SK-N-SH treated with all-trans-retinoic acid at 6 μM for 48 hours (cell line): ENCODE results near the gene CRP.

Experiments
- ARNTL ChIP-seq: fragments of 450-650 bp; formaldehyde crosslinking; IDR thresholded peaks from 2 replicates; pipeline ENCODE4 v1.5.0; 2020; ENCODE audit warnings: low read depth, mild to moderate bottlenecking, moderate library complexity, borderline replicate concordance
- CSRNP3 ChIP-seq: fragments of 250-450 bp; sonication (Bioruptor Pico); IDR thresholded peaks from 2 replicates; pipeline ENCODE4 v1.5.1; 2021; ENCODE audit warnings: mild to moderate bottlenecking, moderate library complexity
- GLIS3 ChIP-seq: fragments of 250-450 bp; sonication (Bioruptor Pico); IDR thresholded peaks from 2 replicates; pipeline ENCODE4 v1.5.0; 2020; ENCODE audit warnings: mild to moderate bottlenecking, moderate library complexity
- ISL1 ChIP-seq: fragments of 250-450 bp; sonication (Bioruptor Pico); IDR thresholded peaks from 2 replicates; pipeline ENCODE4 v2.1.2; 2022; ENCODE audit warnings: mild to moderate bottlenecking, moderate library complexity
- OSR1 ChIP-seq: fragments of 250-450 bp; sonication (Bioruptor Pico); IDR thresholded peaks from 2 replicates; pipeline ENCODE4 v1.8.0; 2022; ENCODE audit warnings: moderate library complexity, mild to moderate bottlenecking, inconsistent platforms
- TOX ChIP-seq: fragments of 250-450 bp; sonication (Bioruptor Pico); IDR thresholded peaks from 2 replicates; pipeline ENCODE4 v1.8.0; 2021; ENCODE audit warnings: mild to moderate bottlenecking, moderate library complexity, borderline replicate concordance
- ZC3H10 ChIP-seq: fragments of 250-450 bp; sonication (Bioruptor Pico); IDR thresholded peaks from 2 replicates; pipeline ENCODE4 v1.5.1; 2021; ENCODE audit warnings: mild to moderate bottlenecking, moderate library complexity
- ZFP3 ChIP-seq: fragments of 250-450 bp; sonication (Bioruptor Pico); IDR thresholded peaks from 2 replicates; pipeline ENCODE4 v1.5.0; 2020; ENCODE audit warnings: mild to moderate bottlenecking, moderate library complexity

- no peak for TF ChIP-seq ZC3H10 (CRISPR knock-in tag)
- TF ChIP-seq GLIS3 (CRISPR knock-in tag), result no peak
- no peak for TF ChIP-seq OSR1
- no peak for TF ChIP-seq CSRNP3 (CRISPR knock-in tag)
- TF ChIP-seq ZFP3, result no peak
- no peak for TF ChIP-seq ARNTL (CRISPR knock-in tag)
- no peak for TF ChIP-seq TOX (CRISPR knock-in tag)
- TF ChIP-seq ISL1 (CRISPR knock-in tag), result no peak
Measured at GRCh38 chr1:159704481-159704880, 9.9 kb downstream of the CRP start.
